ENCODE results near the gene RBM8A.

DNA sequence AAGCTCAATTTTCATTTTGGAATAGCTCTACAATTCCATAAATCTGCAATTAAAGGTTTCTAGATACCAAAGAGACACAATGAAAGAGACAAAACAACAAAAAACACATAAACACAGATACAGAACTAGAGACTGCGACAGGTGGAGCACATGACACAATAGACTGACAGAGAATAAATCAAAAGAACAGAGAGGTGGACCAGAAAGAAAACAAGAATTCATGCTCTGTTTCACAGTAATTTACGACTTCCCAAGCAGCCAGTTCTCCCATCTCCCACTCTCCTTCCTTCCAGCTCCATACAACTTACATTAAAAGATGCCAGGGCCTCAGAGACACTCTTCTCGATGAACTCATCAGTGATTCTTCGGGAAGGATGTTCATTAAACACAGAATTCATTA lies 15.1 kb upstream of the RBM8A start:
- no peak for TF ChIP-seq CTCF (conservative IDR thresholded peaks at IDR 0.05; ENCODE audit: low read depth, low read length)
- TF ChIP-seq EZH2 (IDR thresholded peaks at IDR 0.05; ENCODE audit: low read length, unreplicated experiment), result no peak
- no peak for TF ChIP-seq EZH2phosphoT487 (IDR thresholded peaks at IDR 0.05; ENCODE audit: borderline replicate concordance, low read length)

Measured in PC-3 (cell line).